ENCODE results near the gene HLCS.

The HLCS gene

DNA sequence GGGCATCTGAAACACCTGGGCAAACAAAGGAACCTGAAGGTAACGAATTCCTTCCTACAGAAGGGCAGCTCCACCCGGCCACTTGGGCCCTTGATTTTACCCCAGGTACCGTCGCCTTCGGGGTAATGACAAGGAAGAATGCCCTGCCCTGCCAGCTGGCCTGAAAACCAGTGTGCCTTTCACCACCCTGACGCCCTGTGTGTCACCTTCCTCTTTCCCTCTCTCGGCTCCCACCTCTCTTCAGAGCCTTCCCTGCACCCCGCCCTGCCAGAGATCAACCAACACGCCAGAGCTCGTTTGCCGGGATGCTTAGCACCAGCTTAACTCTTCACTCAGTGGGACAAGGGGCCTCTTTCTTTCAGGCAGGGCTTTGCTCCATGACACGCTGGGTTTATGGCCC, 181.5 kb downstream of the HLCS start:
- Histone ChIP-seq H4K20me1 (ENCODE audit: insufficient read depth) (no peaks in the 10 kb centered on the region), H3K4me3 (IDR thresholded peaks at IDR 0.05; ENCODE audit: insufficient read depth, low read depth, low read length) (no peak overlapping the region), H3K4me2 (no peak overlapping the region), H3K79me2 (ENCODE audit: insufficient read depth, low read depth) (no peaks in the 10 kb centered on the region), H3K36me3 (ENCODE audit: insufficient read depth) (no peaks in the 10 kb centered on the region), H3K27ac (no peak overlapping the region), H2AFZ (ENCODE audit: low read depth) (no peak overlapping the region), H3K9ac (no peak overlapping the region), H3K27me3 (ENCODE audit: insufficient read depth, low read depth) (no peaks in the 10 kb centered on the region), H3K4me1 (ENCODE audit: low read depth, poor library complexity, severe bottlenecking) (no peaks in the 10 kb centered on the region)
- TF ChIP-seq, protein P1, sequence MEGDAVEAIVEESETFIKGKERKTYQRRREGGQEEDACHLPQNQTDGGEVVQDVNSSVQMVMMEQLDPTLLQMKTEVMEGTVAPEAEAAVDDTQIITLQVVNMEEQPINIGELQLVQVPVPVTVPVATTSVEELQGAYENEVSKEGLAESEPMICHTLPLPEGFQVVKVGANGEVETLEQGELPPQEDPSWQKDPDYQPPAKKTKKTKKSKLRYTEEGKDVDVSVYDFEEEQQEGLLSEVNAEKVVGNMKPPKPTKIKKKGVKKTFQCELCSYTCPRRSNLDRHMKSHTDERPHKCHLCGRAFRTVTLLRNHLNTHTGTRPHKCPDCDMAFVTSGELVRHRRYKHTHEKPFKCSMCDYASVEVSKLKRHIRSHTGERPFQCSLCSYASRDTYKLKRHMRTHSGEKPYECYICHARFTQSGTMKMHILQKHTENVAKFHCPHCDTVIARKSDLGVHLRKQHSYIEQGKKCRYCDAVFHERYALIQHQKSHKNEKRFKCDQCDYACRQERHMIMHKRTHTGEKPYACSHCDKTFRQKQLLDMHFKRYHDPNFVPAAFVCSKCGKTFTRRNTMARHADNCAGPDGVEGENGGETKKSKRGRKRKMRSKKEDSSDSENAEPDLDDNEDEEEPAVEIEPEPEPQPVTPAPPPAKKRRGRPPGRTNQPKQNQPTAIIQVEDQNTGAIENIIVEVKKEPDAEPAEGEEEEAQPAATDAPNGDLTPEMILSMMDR (conservative IDR thresholded peaks at IDR 0.05; ENCODE audit: low read depth, low read length): no peak

DNA sequence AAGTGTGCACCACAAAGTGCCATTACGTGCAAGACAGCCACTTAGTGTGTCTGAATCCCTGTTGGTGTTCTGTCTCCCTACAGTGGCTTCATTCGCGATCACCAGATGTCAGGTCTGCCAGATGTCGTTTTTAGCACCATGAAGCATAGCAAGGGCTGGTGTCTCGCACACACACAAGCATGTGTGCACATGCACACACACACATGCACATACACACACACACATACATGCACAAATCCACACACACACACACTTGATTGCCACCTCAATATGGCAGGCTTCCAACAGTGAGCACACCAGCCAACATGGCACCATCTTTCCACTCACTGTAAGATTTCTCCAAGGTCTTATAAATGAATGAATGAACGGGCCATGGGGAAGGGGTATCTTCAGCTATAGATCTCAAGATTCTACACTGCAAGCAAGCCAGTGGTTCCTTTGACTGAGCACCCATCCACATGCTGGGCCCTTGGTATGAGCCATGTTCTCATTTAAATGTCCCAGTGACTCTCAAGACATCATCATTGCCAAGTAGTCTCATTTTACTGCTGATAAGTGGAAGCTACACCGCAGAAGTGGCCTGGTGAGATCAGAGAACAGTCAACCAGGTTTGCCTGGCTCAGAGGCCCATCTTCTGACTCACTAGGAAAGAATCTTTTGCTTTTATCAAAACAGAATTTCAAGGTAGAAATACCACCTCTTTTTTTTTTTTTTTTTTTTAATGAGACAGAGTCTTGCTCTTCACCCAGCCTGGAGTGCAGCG, 182.7 kb downstream of the HLCS start:
- Histone ChIP-seq H3K27me3 (ENCODE audit: insufficient read depth, low read depth) (no peaks in the 10 kb centered on the region), H4K20me1 (ENCODE audit: insufficient read depth) (no peaks in the 10 kb centered on the region), H3K4me1 (ENCODE audit: low read depth, poor library complexity, severe bottlenecking) (no peaks in the 10 kb centered on the region), H3K79me2 (ENCODE audit: insufficient read depth, low read depth) (no peaks in the 10 kb centered on the region), H3K4me2 (no peak overlapping the region), H2AFZ (ENCODE audit: low read depth) (no peak overlapping the region), H3K4me3 (IDR thresholded peaks at IDR 0.05; ENCODE audit: insufficient read depth, low read depth, low read length) (no peak overlapping the region), H3K36me3 (ENCODE audit: insufficient read depth) (no peaks in the 10 kb centered on the region), H3K27ac (no peak overlapping the region), H3K9ac (no peak overlapping the region)
- TF ChIP-seq, protein P1 (conservative IDR thresholded peaks at IDR 0.05; ENCODE audit: low read depth, low read length): no peak

DNA sequence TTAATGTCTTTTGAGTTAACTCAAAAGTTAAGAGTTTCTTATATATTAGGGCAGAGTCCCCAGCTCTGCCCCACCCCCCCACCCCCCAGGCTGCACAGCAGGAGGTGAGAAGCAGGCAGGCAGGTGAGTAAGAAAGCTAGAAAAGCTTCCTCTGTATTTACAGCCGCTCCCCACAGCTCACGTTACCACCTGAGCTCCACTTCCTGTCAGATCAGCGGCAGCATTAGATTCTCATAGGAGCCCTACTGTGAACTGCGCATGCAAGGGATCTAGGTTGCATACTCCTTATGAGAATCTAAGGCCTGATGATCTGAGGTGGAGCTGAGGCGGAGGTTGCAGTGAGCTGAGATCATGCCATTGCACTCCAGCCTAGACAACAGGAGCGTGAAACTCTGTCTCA, 185.6 kb downstream of the HLCS start:
- no peak overlapping the region for H3K9ac ChIP-seq
- H3K27ac ChIP-seq: no peak overlapping the region
- H3K79me2 ChIP-seq (ENCODE audit: insufficient read depth, low read depth): no peaks in the 10 kb centered on the region
- no peak overlapping the region for H2AFZ ChIP-seq (ENCODE audit: low read depth)
- H3K36me3 ChIP-seq (ENCODE audit: insufficient read depth): no peaks in the 10 kb centered on the region
- H4K20me1 ChIP-seq (ENCODE audit: insufficient read depth): no peaks in the 10 kb centered on the region
- H3K4me3 ChIP-seq (IDR thresholded peaks at IDR 0.05; ENCODE audit: insufficient read depth, low read depth, low read length): no peak overlapping the region
- H3K4me2 ChIP-seq: no peak overlapping the region
- H3K27me3 ChIP-seq (ENCODE audit: insufficient read depth, low read depth): no peaks in the 10 kb centered on the region
- TF ChIP-seq, protein P1 (conservative IDR thresholded peaks at IDR 0.05; ENCODE audit: low read depth, low read length): no peak
- H3K4me1 ChIP-seq (ENCODE audit: low read depth, poor library complexity, severe bottlenecking): no peaks in the 10 kb centered on the region

DNA sequence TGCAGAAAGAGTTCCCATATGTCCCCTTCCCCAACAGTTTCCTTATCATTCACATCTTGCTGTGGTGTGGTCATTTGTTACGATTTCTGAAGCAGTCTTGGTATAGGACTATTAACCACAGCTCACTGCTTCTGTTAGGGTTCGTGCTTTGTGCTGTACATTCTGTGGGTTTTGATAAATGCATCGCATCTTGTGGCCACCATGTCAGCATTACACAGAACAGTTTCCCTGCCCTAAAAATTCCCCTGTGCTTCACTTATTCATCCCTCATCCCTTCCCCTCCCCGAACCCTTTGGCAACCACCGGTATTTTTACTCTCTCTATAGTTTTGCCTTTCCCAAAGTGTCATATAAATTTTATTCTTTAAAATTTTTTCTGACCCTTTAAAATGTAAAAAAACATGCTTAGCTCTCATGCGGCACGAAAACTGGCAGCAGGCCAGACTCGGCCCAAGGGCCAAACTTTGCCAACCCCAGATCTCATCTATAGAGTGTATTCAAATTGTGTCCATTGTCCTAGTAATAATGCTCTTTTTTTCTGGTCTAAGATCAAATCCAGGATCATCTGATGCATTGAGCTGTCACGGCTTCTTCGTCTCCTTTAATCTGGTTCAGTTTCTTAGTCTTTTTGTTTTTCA, 189.4 kb downstream of the HLCS start:
- H3K9ac ChIP-seq: no peak overlapping the region
- H4K20me1 ChIP-seq (ENCODE audit: insufficient read depth): no peaks in the 10 kb centered on the region
- H3K27me3 ChIP-seq (ENCODE audit: insufficient read depth, low read depth): no peaks in the 10 kb centered on the region
- no peaks in the 10 kb centered on the region for H3K4me1 ChIP-seq (ENCODE audit: low read depth, poor library complexity, severe bottlenecking)
- no peaks in the 10 kb centered on the region for H3K36me3 ChIP-seq (ENCODE audit: insufficient read depth)
- no peak overlapping the region for H3K4me3 ChIP-seq (IDR thresholded peaks at IDR 0.05; ENCODE audit: insufficient read depth, low read depth, low read length)
- no peaks in the 10 kb centered on the region for H3K79me2 ChIP-seq (ENCODE audit: insufficient read depth, low read depth)
- no peak overlapping the region for H2AFZ ChIP-seq (ENCODE audit: low read depth)
- no peak overlapping the region for H3K27ac ChIP-seq
- TF ChIP-seq, protein P1 (conservative IDR thresholded peaks at IDR 0.05; ENCODE audit: low read depth, low read length): no peak
- H3K4me2 ChIP-seq: no peak overlapping the region
